HG02884 (cell line): Measurements from ENCODE around the gene PRR22.

Experiments used
- ATAC-seq: cut with Tn5 transposase; IDR thresholded peaks from one replicate; pipeline ENCODE4 v1.9.1; 2021; ENCODE audit warnings: mild to moderate bottlenecking, moderate library complexity; ENCODE audit not compliant: unreplicated experiment

The PRR22 gene

GRCh38 chr19:5814123-5814851 is 29.7 kb upstream of the PRR22 start:
- no peak for ATAC-seq

GRCh38 chr19:5811117-5811516 is 26.6 kb upstream of the PRR22 start:
- ATAC-seq = no peak

- ATAC-seq = no peak
These were observed 24.9 kb upstream of the PRR22 start for GRCh38 chr19:5809469-5809868.

- no peak for ATAC-seq
These were observed 24.5 kb upstream of the PRR22 start for GRCh38 chr19:5809053-5809452.

GRCh38 chr19:5808120-5808816 is 23.7 kb upstream of the PRR22 start:
- ATAC-seq = no peak

GRCh38 chr19:5806905-5807304 is 22.4 kb upstream of the PRR22 start:
- ATAC-seq = no peak

- ATAC-seq = no peak
These were observed 21.6 kb upstream of the PRR22 start for GRCh38 chr19:5806133-5806489.

GRCh38 chr19:5805462-5806132 is 21.1 kb upstream of the PRR22 start:
- ATAC-seq = no peak

GRCh38 chr19:5804516-5805461 is 20.2 kb upstream of the PRR22 start, which contains the start of gene NRTN:
Gene NRTN, plus strand, starts transcription at chr19:5805067. Its CDS starts 19,099 bp downstream, at chr19:5824166.
- no peak for ATAC-seq

GRCh38 chr19:5803752-5804515 is 19.4 kb upstream of the PRR22 start:
- no peak for ATAC-seq

- no peak for ATAC-seq
These were observed 18.9 kb upstream of the PRR22 start for GRCh38 chr19:5803441-5803751.

GRCh38 chr19:5801796-5802619 is 17.5 kb upstream of the PRR22 start:
- no peak for ATAC-seq

GRCh38 chr19:5800361-5801270 is 16.1 kb upstream of the PRR22 start:
- no peak for ATAC-seq

- no peak for ATAC-seq
These were observed 15.0 kb upstream of the PRR22 start for GRCh38 chr19:5799247-5800241.

- no peak for ATAC-seq
These were observed 13.7 kb upstream of the PRR22 start for GRCh38 chr19:5798244-5798643.

GRCh38 chr19:5795382-5795919 is 10.9 kb upstream of the PRR22 start:
- no peak for ATAC-seq

- no peak for ATAC-seq
These were observed 8.6 kb upstream of the PRR22 start for GRCh38 chr19:5793188-5793587.
